Spinal cord (tissue), 10 donors: ENCODE data around the gene INTS15. TPM values are rescaled to one million over a fixed set of nuclear protein-coding genes. Genes with fewer than 3 reads are reported as not detected.

Experiments
- DNase-seq, 6 donors: peaks; one replicate each; pipeline versions ENCODE4 v3.0.0 to v3.0.0-alpha.2; 2013 to 2015; ENCODE audit warnings: low spot score in 6 of 6, low read depth in 4 of 6
- H3K27ac ChIP-seq: one replicate; pipeline ENCODE4 v1.5.1; 2013; ENCODE audit warnings: low read depth, low read length, control low read depth
- H3K27me3 ChIP-seq: one replicate; pipeline ENCODE4 v1.6.1; 2013; ENCODE audit warnings: low read length; ENCODE audit not compliant: control insufficient read depth, insufficient read depth
- H3K36me3 ChIP-seq: one replicate; pipeline ENCODE4 v1.6.1; 2013; ENCODE audit warnings: low read length; ENCODE audit not compliant: control insufficient read depth, insufficient read depth
- H3K4me1 ChIP-seq: one replicate; pipeline ENCODE4 v1.6.1; 2013; ENCODE audit warnings: low read length; ENCODE audit not compliant: control insufficient read depth, insufficient read depth
- H3K4me3 ChIP-seq: one replicate; pipeline ENCODE4 v1.5.1; 2013; ENCODE audit warnings: low read depth, low read length, control low read depth
- H3K9me3 ChIP-seq: one replicate; pipeline ENCODE4 v1.6.1; 2013; ENCODE audit warnings: low read length; ENCODE audit not compliant: control insufficient read depth, insufficient read depth
- WGBS: methylation state at CpG from one replicate; pipeline ENCODE4 v1.1.5; 2013; ENCODE audit warnings: missing lambda C conversion rate; ENCODE audit not compliant: insufficient coverage; 5-methylcytosine and 5-hydroxymethylcytosine counted together
- long read RNA-seq, 4 donors: transcript quantifications; one replicate each; lab custom pipeline, GENCODE V29; 2026
- polyA plus RNA-seq, 2 donors: library from polyadenylated mRNA; unstranded; fragments of 120-200 nt; gene quantifications; one replicate each; pipeline ENCODE4 v1.2.1, GENCODE V29; 2013; ENCODE audit not compliant: insufficient read length in 2 of 2
- total RNA-seq, 2 donors: library from RNA; depleted of rRNA in 1 of 2; stranded (reverse); fragments of 120-200 nt in 1 of 2; fragments of >200 nt in 1 of 2; gene quantifications; one replicate each; pipeline versions ENCODE4 v1.2.3 to v1.2.4, GENCODE V29; 2013 to 2014
- donor health status: healthy.

Gene INTS15
- total RNA-seq = 10 to 100 TPM; 14.0 to 22.6 TPM
- 10 to 100 TPM; 51.5 to 57.0 TPM for polyA plus RNA-seq
- long read RNA-seq, donor 1, transcript C7orf26-201 (6 exons, 2,182 nt) = major isoform, 6 of 20 reads
- long read RNA-seq, donor 1, partial matches to known transcripts = 14 of 20 reads
- long read RNA-seq, donor 1, other reads (novel, unspliced or antisense) = 0 of 20 reads
- long read RNA-seq, donor 2, partial matches to known transcripts = 0 of 1 reads
- long read RNA-seq, donor 2, other reads (novel, unspliced or antisense) = 0 of 1 reads
- long read RNA-seq, donor 3, partial matches to known transcripts = 0 of 2 reads
- long read RNA-seq, donor 3, other reads (novel, unspliced or antisense) = 0 of 2 reads
- long read RNA-seq, donor 4, transcript C7orf26-201 (6 exons, 2,182 nt) = major isoform, 6 of 6 reads
- long read RNA-seq, donor 4, partial matches to known transcripts = 0 of 6 reads
- long read RNA-seq, donor 4, other reads (novel, unspliced or antisense) = 0 of 6 reads

DNA sequence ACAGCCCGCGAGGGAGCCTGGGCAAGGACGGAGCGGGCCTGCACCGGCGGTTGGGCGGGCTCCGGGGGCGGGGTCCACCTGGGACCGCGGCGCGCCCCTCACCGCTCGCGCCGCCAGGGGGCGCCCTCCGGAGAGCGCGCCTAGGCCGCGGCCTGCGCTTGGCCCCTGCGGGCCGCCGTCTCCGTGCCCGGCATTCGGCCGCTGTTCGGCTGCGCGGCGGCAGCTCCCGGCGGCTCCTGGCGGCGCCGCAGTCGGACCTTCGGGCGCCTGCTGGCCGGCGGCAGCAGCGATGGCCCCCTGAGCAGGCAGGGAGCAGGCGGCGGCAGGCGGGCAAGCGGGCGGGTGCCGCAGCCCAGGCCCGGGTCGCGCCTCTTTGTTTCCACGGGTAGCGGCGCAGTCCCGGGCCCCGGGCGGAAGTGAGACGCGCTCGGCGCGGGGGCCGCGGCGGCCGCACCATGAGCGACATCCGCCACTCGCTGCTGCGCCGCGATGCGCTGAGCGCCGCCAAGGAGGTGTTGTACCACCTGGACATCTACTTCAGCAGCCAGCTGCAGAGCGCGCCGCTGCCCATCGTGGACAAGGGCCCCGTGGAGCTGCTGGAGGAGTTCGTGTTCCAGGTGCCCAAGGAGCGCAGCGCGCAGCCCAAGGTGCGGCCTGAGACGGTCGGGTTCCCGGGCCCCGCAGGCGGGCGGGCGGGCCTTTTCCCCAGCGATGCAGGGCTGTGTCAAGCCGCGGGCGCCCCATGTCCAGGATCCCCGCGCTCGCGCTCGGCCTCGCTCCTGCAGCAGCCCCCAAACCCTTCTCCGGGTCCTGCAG lies at the start of gene INTS15:
Gene INTS15 (plus strand): TSS at position 193 of the 816 bp plus-strand sequence. CDS start 263 bp downstream, at position 456.
- Histone ChIP-seq H3K36me3 (peaks cover 65% of the 10 kb centered on the region), H3K4me1 (peaks cover 23% of the 10 kb centered on the region), H3K9me3 (no peaks in the 10 kb centered on the region), H3K4me3 (peak within 1 kb of the TSS; percentile 60), H3K27me3 (no peaks in the 10 kb centered on the region), H3K27ac (peak within 1 kb of the TSS; percentile 33)
- WGBS = under 1% methylated on average over 107 of the region's 107 CpGs
- DNase-seq = peak; percentile 57 to 94 (median 68)

DNA sequence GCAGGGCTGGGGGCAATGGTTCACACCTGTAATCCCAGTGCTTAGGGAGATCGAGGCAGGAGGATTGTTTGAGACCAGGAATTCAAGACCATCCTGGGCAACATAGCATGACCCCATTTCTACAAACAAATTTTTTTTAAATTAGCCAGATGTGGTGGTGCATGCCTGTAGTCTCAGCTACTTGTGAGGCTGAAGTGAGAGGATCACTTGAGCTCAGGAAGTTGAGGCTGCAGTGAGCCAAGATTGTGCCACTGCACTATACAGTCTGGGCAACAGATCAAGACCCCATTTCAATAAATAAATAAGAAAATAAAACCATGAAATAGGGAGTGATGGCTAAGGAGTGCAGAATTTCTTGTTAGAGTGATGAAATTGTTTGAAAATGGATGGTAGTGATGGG lies 47.5 kb upstream of the INTS15 start:
- no peak for DNase-seq
- WGBS = no CpG with 5 or more reads among the region's 1 CpG
- peaks cover 2% of the 10 kb centered on the region for H3K27me3 ChIP-seq

DNA sequence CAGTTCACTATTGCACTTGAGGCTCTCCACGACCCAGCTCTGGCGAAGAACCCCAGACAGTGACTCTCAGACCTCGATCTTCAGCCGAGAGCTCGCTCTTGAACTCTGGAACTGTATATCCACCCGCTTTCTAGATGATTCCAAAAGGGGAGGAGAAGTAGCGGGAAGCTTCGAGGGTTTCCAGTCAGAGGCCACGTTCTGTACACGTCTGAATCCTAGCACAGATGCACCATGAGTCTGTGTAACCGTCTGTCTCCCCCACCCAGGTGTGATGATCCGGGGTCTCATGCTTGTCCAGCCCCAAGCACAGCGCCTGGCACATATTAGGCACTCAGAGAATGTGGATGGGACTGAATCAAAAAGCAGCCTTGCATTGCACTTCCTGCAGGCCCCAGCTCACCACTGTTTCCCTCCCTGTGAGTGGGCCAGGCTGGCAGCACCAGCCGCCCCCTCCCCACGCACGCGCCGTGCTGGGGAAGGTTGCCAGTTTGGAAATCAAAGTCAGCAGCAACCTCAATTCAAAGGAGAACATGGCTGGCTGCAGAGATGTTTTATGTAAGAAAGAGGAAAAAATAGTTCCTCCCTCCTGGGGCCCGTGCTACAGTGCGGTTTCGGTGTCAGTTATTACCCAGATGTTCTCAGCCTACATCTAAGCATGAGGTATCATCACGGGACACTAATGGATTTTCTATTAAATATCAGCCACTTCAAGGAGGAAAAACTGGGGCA lies 44.3 kb upstream of the INTS15 start:
- DNase-seq = no peak
- no peak overlapping the region for H3K27ac ChIP-seq
- no peaks in the 10 kb centered on the region for H3K4me1 ChIP-seq
- no peaks in the 10 kb centered on the region for H3K9me3 ChIP-seq
- WGBS = 80% methylated on average over 13 of the region's 22 CpGs
- no peak overlapping the region for H3K4me3 ChIP-seq
- no peaks in the 10 kb centered on the region for H3K27me3 ChIP-seq
- no peaks in the 10 kb centered on the region for H3K36me3 ChIP-seq

More for the DNA sequence above, 47.5 kb upstream of the INTS15 start:
- no peaks in the 10 kb centered on the region for H3K9me3 ChIP-seq
- H3K36me3 ChIP-seq = no peaks in the 10 kb centered on the region
- no peak overlapping the region for H3K4me3 ChIP-seq
- no peaks in the 10 kb centered on the region for H3K4me1 ChIP-seq
- H3K27ac ChIP-seq = no peak overlapping the region

DNA sequence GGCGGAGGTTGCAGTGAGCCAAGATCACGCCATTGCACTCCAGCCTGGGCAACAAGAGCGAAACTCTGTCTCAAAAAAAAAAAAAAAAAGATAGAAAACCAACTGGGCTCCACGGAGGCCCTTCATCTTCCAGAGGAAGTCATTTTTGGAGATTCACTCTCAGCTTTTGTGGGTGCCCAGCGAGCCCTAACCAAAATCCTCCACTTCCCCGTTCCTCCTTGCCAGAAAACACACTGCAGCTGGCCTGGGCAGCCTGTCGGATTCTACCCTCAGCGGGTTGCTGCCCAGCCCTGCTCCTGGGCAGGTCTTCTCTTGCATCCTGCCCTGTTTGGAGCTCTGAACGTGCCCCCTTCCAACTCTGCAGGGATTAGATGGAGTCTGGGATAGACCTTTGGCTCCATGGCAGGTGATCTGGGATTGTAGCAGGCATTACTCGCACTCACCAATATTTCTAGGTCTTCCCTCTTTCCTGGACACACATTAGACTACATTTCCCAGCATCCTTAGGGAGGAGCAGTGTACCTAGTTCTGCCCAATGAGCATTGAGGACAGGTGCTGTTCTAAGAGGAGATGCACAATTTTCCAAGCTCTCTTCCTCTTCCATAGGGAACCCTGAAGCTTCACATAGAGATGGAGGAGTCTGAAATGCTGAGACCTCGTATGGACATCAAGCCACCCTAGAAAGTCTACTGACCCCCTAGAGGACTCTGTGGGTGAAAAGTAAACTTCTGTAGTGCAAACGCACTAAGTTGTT lies 43.1 kb upstream of the INTS15 start:
- Histone ChIP-seq H3K27me3 (no peaks in the 10 kb centered on the region), H3K4me3 (no peak overlapping the region), H3K27ac (no peak overlapping the region), H3K36me3 (no peaks in the 10 kb centered on the region), H3K4me1 (no peaks in the 10 kb centered on the region), H3K9me3 (no peaks in the 10 kb centered on the region)
- DNase-seq = peak in 1 of 6 donors; percentile 50
- 76% methylated on average over 7 of the region's 12 CpGs for WGBS

- DNase-seq = no peak
- Histone ChIP-seq H3K4me1 (no peaks in the 10 kb centered on the region), H3K36me3 (no peaks in the 10 kb centered on the region), H3K27ac (no peak overlapping the region), H3K9me3 (no peaks in the 10 kb centered on the region), H3K27me3 (no peaks in the 10 kb centered on the region), H3K4me3 (no peak overlapping the region)
- WGBS = 100% methylated on average over 1 of the region's 1 CpG
These were observed 42.4 kb upstream of the INTS15 start for GRCh38 chr7:6547400-6547799.

DNA sequence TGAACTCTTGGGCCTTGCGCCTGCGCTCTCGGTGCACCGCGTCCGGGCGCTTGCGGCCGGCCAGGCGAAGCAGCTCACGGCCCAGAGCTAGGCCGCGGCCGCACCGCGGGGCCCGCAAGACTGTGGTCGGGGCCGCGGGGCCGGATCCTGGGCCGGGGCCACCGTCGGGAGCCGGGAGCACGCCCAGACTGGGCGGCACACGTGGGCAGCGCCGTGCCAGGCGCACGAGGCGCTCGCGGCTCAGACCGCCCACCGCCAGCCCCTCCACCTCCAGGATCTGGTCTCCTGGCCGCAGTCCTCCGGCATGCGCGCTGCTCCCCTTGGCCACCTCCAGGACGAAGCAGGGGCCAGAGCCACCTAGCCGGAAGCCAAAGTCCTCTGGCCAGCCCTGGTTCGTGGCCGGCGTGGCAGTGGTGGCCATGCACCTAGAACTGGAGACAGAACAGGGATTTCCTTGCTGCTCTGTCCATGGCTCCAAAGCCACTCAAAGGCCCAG lies 38.8 kb upstream of the INTS15 start, which contains the start of gene GRID2IP:
Gene GRID2IP (minus strand): TSS at position 446 of the 496 bp plus-strand sequence. CDS start 25 bp downstream, at position 421.
- 58% methylated on average over 46 of the region's 46 CpGs for WGBS

GRCh38 chr7:6553448-6554044 lies 36.3 kb upstream of the INTS15 start:
- H3K27ac ChIP-seq = no peak overlapping the region
- no peaks in the 10 kb centered on the region for H3K27me3 ChIP-seq
- H3K36me3 ChIP-seq = no peaks in the 10 kb centered on the region
- H3K4me1 ChIP-seq = no peaks in the 10 kb centered on the region
- DNase-seq = no peak
- WGBS = 88% methylated on average over 5 of the region's 7 CpGs
- no peak overlapping the region for H3K4me3 ChIP-seq
- no peaks in the 10 kb centered on the region for H3K9me3 ChIP-seq

More for the DNA sequence above, 38.8 kb upstream of the INTS15 start, which contains the start of gene GRID2IP:
- no peaks in the 10 kb centered on the region for H3K9me3 ChIP-seq
- H3K27ac ChIP-seq = no peak within 1 kb of the TSS
- no peak within 1 kb of the TSS for H3K4me3 ChIP-seq
- no peaks in the 10 kb centered on the region for H3K36me3 ChIP-seq
- no peaks in the 10 kb centered on the region for H3K27me3 ChIP-seq
- DNase-seq = no peak
- no peaks in the 10 kb centered on the region for H3K4me1 ChIP-seq

GRCh38 chr7:6554848-6555247 lies 35.0 kb upstream of the INTS15 start:
- no peak overlapping the region for H3K27ac ChIP-seq
- no peaks in the 10 kb centered on the region for H3K4me1 ChIP-seq
- no peaks in the 10 kb centered on the region for H3K9me3 ChIP-seq
- no peaks in the 10 kb centered on the region for H3K36me3 ChIP-seq
- H3K27me3 ChIP-seq = no peaks in the 10 kb centered on the region
- WGBS = 100% methylated on average over 3 of the region's 7 CpGs
- no peak for DNase-seq
- no peak overlapping the region for H3K4me3 ChIP-seq
